Tibial artery (tissue), 4 donors: Measurements from ENCODE around the gene ACAN.
A peak's percentile ranks its signal among the peaks of the same experiment; 100 is the strongest.

Experiments used
- DNase-seq, 2 donors: peaks; one replicate each; pipeline ENCODE4 v3.0.0-alpha.2; 2019
- H3K27ac ChIP-seq, 2 donors: fragments of 200-600 bp; sonication (generic) in 1 of 2; 1 replicate in 1 of 2; 2 replicates in 1 of 2; pipeline ENCODE4 v1.5.1; 2018 to 2019; ENCODE audit warnings: mild to moderate bottlenecking in 1 of 2
- H3K27me3 ChIP-seq, 2 donors: fragments of 200-600 bp; sonication (generic) in 1 of 2; one replicate each; pipeline versions ENCODE4 v1.5.1 to v1.6.0; 2016 to 2019
- H3K36me3 ChIP-seq, 3 donors: fragments of 200-600 bp; sonication (generic) in 2 of 3; one replicate each; pipeline ENCODE4 v1.5.1; 2016 to 2019; ENCODE audit warnings: mild to moderate bottlenecking in 2 of 3
- H3K4me1 ChIP-seq, 4 donors: fragments of 200-600 bp; sonication (generic) in 2 of 4; 1 replicate in 3 of 4; 2 replicates in 1 of 4; pipeline ENCODE4 v1.5.1; 2016 to 2019
- H3K4me3 ChIP-seq, 2 donors: fragments of 200-600 bp; sonication (generic) in 1 of 2; 1 replicate in 1 of 2; 2 replicates in 1 of 2; pipeline ENCODE4 v1.5.1; 2018 to 2019; ENCODE audit warnings: mild to moderate bottlenecking in 2 of 2
- H3K9me3 ChIP-seq, 3 donors: fragments of 200-600 bp; sonication (generic) in 1 of 3; one replicate each; pipeline ENCODE4 v1.5.1; 2016 to 2019
- intact Hi-C: fragments of 100-400 bp; cut with DNase I; formaldehyde crosslinking; loops from one replicate; pipeline ENCODE4 v1.15.0; 2023; ENCODE audit warnings: low total_unique reads
- TF ChIP-seq, protein P1 (sequence below), 2 experiments: fragments of 200-600 bp in 1 of 2; fragments of 450-650 bp in 1 of 2; IDR thresholded peaks; one replicate each; pipeline ENCODE4 v1.5.1; 2017 to 2019; ENCODE audit warnings: antibody characterized with exemption in 2 of 2, mild to moderate bottlenecking in 1 of 2, moderate library complexity in 1 of 2

Gene ACAN

GRCh38 chr15:88833731-88834100, 30.5 kb downstream of the ACAN start:
- peaks cover 0 to 23% (median 0%) of the 10 kb centered on the region in 3 donors for H3K36me3 ChIP-seq
- H3K9me3 ChIP-seq: no peaks in the 10 kb centered on the region
- DNase-seq: no peak
- intact Hi-C loops: loop anchor here (1.0 to 10.0 kb wide), 2 partner anchors 176 to 359 kb away; no protein-coding TSS in a partner anchor
- H3K27ac ChIP-seq: peak overlapping the region; percentile 78 to 85
- TF ChIP-seq, protein P1, sequence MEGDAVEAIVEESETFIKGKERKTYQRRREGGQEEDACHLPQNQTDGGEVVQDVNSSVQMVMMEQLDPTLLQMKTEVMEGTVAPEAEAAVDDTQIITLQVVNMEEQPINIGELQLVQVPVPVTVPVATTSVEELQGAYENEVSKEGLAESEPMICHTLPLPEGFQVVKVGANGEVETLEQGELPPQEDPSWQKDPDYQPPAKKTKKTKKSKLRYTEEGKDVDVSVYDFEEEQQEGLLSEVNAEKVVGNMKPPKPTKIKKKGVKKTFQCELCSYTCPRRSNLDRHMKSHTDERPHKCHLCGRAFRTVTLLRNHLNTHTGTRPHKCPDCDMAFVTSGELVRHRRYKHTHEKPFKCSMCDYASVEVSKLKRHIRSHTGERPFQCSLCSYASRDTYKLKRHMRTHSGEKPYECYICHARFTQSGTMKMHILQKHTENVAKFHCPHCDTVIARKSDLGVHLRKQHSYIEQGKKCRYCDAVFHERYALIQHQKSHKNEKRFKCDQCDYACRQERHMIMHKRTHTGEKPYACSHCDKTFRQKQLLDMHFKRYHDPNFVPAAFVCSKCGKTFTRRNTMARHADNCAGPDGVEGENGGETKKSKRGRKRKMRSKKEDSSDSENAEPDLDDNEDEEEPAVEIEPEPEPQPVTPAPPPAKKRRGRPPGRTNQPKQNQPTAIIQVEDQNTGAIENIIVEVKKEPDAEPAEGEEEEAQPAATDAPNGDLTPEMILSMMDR (IDR thresholded peaks at IDR 0.05): no peak
- no peaks in the 10 kb centered on the region for H3K27me3 ChIP-seq
- H3K4me3 ChIP-seq: no peak overlapping the region
- H3K4me1 ChIP-seq: peaks cover 0 to 23% (median 16%) of the 10 kb centered on the region in 4 donors

DNA sequence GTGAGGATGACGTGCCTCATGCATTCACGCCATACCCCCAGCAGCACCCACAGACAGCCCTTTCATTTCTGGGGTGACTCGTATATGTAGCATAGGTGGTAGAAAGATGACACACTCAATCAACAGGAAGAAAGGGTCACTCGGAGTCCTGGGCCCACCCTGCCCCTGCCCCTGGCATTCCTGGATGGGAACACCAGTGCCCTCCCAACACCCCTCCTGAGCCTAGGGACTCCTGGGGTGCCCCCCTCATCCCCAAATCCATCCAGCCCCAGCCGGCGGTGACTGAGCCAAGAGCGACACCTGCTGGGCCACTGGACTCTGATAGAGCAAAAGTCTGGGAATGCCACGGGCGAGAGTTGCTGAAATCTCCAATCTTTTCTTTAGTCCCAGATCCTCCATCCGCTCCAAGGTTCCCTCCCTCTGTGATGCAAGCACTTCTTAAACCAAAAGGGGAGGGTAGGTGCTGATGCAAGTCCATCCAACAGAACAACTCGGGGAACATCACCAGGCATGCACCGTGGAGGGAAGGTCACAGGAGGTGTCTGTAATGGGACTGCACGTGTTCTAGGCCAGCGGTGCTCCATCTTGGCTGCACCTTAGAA, 31.1 kb downstream of the ACAN start:
- no peaks in the 10 kb centered on the region for H3K9me3 ChIP-seq
- H3K27me3 ChIP-seq: no peaks in the 10 kb centered on the region
- intact Hi-C loops: loop anchor here (1.0 to 10.0 kb wide), 2 partner anchors 177 to 360 kb away; no protein-coding TSS in a partner anchor
- peaks cover 0 to 23% (median 16%) of the 10 kb centered on the region in 4 donors for H3K4me1 ChIP-seq
- no peak overlapping the region for H3K4me3 ChIP-seq
- peaks cover 0 to 29% (median 0%) of the 10 kb centered on the region in 3 donors for H3K36me3 ChIP-seq
- TF ChIP-seq, protein P1 (IDR thresholded peaks at IDR 0.05): peak; percentile 79 to 84
- peak; percentile 52 to 83 for DNase-seq
- peak overlapping the region; percentile 78 to 85 for H3K27ac ChIP-seq

DNA sequence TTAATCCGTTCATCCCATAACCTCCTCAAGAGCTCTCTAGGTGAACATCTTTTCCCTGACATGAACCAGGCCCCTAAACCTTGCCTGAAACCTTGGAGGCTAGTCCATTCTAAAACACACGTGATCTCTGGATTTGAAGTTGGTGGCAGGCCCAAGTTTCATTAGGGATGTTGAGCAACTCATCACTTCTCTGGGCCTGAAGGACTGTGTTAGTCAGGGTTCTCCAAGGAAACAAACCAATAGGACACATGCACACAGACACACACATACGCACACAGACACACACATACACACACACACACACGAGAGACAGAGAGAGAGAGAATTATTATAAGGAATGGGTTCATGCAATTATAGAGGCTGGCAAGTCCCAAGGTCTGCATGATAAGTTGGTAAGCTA, 31.9 kb downstream of the ACAN start:
- TF ChIP-seq, protein P1 (IDR thresholded peaks at IDR 0.05): no peak
- Histone ChIP-seq H3K4me3 (no peak overlapping the region), H3K9me3 (no peaks in the 10 kb centered on the region), H3K27ac (no peak overlapping the region), H3K4me1 (peaks cover 0 to 23% (median 16%) of the 10 kb centered on the region in 4 donors), H3K27me3 (no peaks in the 10 kb centered on the region), H3K36me3 (peaks cover 0 to 37% (median 0%) of the 10 kb centered on the region in 3 donors)
- intact Hi-C loops: loop anchor here (10.0 kb wide), 1 partner anchor 360 kb away; no protein-coding TSS in a partner anchor
- no peak for DNase-seq

DNA sequence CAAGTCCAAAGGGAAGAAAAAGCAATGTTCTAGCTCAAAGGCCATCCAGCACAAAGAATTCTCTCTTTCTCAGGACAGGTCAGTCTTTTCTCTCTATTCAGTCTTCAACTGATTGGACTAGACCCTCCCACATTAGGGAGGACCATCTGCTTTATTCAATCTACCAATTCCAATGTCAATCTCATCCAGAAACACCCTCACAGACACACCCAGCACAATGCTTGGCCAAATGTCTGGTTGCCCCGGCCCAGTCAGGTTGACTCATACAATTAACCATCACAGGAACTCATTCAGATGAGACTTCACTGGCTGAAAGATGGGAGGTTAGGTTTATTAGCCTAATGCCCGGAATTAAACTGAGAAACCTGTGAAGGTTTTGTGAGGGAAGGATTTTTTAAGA, 32.4 kb downstream of the ACAN start:
- Histone ChIP-seq H3K4me1 (peaks cover 0 to 23% (median 16%) of the 10 kb centered on the region in 4 donors), H3K9me3 (no peaks in the 10 kb centered on the region), H3K27me3 (no peaks in the 10 kb centered on the region), H3K36me3 (peaks cover 0 to 39% (median 0%) of the 10 kb centered on the region in 3 donors), H3K4me3 (no peak overlapping the region), H3K27ac (no peak overlapping the region)
- DNase-seq: no peak
- intact Hi-C loops: loop anchor here (10.0 kb wide), 1 partner anchor 361 kb away; no protein-coding TSS in a partner anchor
- TF ChIP-seq, protein P1 (IDR thresholded peaks at IDR 0.05): no peak

DNA sequence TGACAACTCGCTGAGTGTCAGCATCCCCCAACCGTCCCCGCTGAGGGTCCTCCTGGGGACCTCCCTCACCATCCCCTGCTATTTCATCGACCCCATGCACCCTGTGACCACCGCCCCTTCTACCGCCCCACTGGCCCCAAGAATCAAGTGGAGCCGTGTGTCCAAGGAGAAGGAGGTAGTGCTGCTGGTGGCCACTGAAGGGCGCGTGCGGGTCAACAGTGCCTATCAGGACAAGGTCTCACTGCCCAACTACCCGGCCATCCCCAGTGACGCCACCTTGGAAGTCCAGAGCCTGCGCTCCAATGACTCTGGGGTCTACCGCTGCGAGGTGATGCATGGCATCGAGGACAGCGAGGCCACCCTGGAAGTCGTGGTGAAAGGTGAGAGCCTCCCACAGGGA, 35.4 kb downstream of the ACAN start:
- TF ChIP-seq, protein P1 (IDR thresholded peaks at IDR 0.05): no peak
- Histone ChIP-seq H3K4me1 (peaks cover 0 to 11% (median 6%) of the 10 kb centered on the region in 4 donors), H3K9me3 (no peaks in the 10 kb centered on the region), H3K4me3 (no peak overlapping the region), H3K27ac (no peak overlapping the region), H3K27me3 (no peaks in the 10 kb centered on the region), H3K36me3 (peaks cover 3 to 59% (median 15%) of the 10 kb centered on the region in 3 donors)
- intact Hi-C loops: loop anchor here (10.0 kb wide), 1 partner anchor 364 kb away; no protein-coding TSS in a partner anchor
- no peak for DNase-seq
